HepG2 (cell line): Measurements from ENCODE around the gene UBQLN1. TPM values are rescaled to one million over a fixed set of nuclear protein-coding genes. Genes with fewer than 3 reads are reported as not detected.
A peak's percentile ranks its signal among the peaks of the same experiment; 100 is the strongest.

Source experiments
- ATAD3A ChIP-seq: sonication (generic); formaldehyde crosslinking; IDR thresholded peaks from 2 replicates; pipeline ENCODE4 v1.4.0; 2020; ENCODE audit warnings: missing genetic modification reagents
- ATM ChIP-seq: fragments of 450-650 bp; IDR thresholded peaks from 2 replicates; pipeline ENCODE4 v1.7.1; 2017; ENCODE audit warnings: mild to moderate bottlenecking, borderline replicate concordance
- ERF ChIP-seq: IDR thresholded peaks from 2 replicates; pipeline ENCODE4 v1.6.1; 2018; ENCODE audit warnings: missing biosample characterization, missing genetic modification reagents
- ESRRA ChIP-seq: sonication (generic); formaldehyde crosslinking; IDR thresholded peaks from 2 replicates; pipeline ENCODE4 v1.5.1; 2020; ENCODE audit warnings: mild to moderate bottlenecking, low read depth, missing genetic modification reagents
- GPN1 ChIP-seq: sonication (generic); formaldehyde crosslinking; IDR thresholded peaks from 2 replicates; pipeline ENCODE4 v1.5.1; 2020; ENCODE audit warnings: missing genetic modification reagents, borderline replicate concordance
- KDM3A ChIP-seq: IDR thresholded peaks from 2 replicates; pipeline ENCODE4 v1.6.1; 2018; ENCODE audit warnings: low read depth, missing compliant biosample characterization
- MIER3 ChIP-seq: IDR thresholded peaks from 2 replicates; pipeline ENCODE4 v1.6.1; 2016; ENCODE audit warnings: missing compliant biosample characterization, borderline replicate concordance
- MXI1 ChIP-seq: IDR thresholded peaks from 3 replicates; pipeline ENCODE4 v1.6.1; 2012; ENCODE audit warnings: low read depth, low read length, inconsistent platforms, borderline replicate concordance
- NFYC ChIP-seq: IDR thresholded peaks from 2 replicates; pipeline ENCODE4 v1.6.1; 2016; ENCODE audit warnings: missing genetic modification reagents, missing compliant biosample characterization
- PITX1 ChIP-seq: sonication (generic); formaldehyde crosslinking; IDR thresholded peaks from 2 replicates; pipeline ENCODE4 v1.5.1; 2020; ENCODE audit warnings: mild to moderate bottlenecking, missing genetic modification reagents
- POLR2A ChIP-seq, 2 experiments: IDR thresholded peaks; 2 replicates each; pipeline ENCODE4 v1.6.1; 2011; ENCODE audit warnings: low read depth in 2 of 2, low read length in 2 of 2, mild to moderate bottlenecking in 1 of 2, moderate library complexity in 1 of 2; ENCODE audit not compliant: insufficient read depth in 1 of 2
- RXRB ChIP-seq: IDR thresholded peaks from 2 replicates; pipeline ENCODE4 v1.6.1; 2016; ENCODE audit warnings: borderline replicate concordance, missing genetic modification reagents, missing compliant biosample characterization
- SMAD3 ChIP-seq: sonication (generic); formaldehyde crosslinking; IDR thresholded peaks from 2 replicates; pipeline ENCODE4 v1.4.0; 2020; ENCODE audit warnings: missing genetic modification reagents
- SP5 ChIP-seq: IDR thresholded peaks from 2 replicates; pipeline ENCODE4 v1.6.1; 2016; ENCODE audit warnings: low read depth, borderline replicate concordance
- ZBTB42 ChIP-seq: sonication (generic); formaldehyde crosslinking; IDR thresholded peaks from 2 replicates; pipeline ENCODE4 v1.5.0; 2020; ENCODE audit warnings: mild to moderate bottlenecking, missing genetic modification reagents
- ZNF232 ChIP-seq: sonication (generic); formaldehyde crosslinking; IDR thresholded peaks from 2 replicates; pipeline ENCODE4 v1.4.0; 2020; ENCODE audit warnings: missing genetic modification reagents, borderline replicate concordance
- ZNF292 ChIP-seq: sonication (generic); formaldehyde crosslinking; IDR thresholded peaks from 2 replicates; pipeline ENCODE4 v1.8.1; 2022; ENCODE audit warnings: mild to moderate bottlenecking, low read depth, missing genetic modification reagents, borderline replicate concordance
- ZNF317 ChIP-seq: sonication (generic); formaldehyde crosslinking; IDR thresholded peaks from 2 replicates; pipeline ENCODE4 v1.5.0; 2020; ENCODE audit warnings: mild to moderate bottlenecking, missing genetic modification reagents
- ZNF605 ChIP-seq: sonication (generic); formaldehyde crosslinking; IDR thresholded peaks from 2 replicates; pipeline ENCODE4 v1.8.0; 2022; ENCODE audit warnings: mild to moderate bottlenecking, missing genetic modification reagents
- ZNF703 ChIP-seq: sonication (generic); formaldehyde crosslinking; IDR thresholded peaks from 2 replicates; pipeline ENCODE4 v1.5.1; 2020; ENCODE audit warnings: missing genetic modification reagents, mild to moderate bottlenecking, moderate library complexity, borderline replicate concordance
- ZNF891 ChIP-seq: sonication (generic); formaldehyde crosslinking; IDR thresholded peaks from 2 replicates; pipeline ENCODE4 v1.5.0; 2020; ENCODE audit warnings: mild to moderate bottlenecking, missing genetic modification reagents
- polyA plus RNA-seq, 8 experiments: library from polyadenylated mRNA; depleted of rRNA in 3 of 8; stranded (reverse) in 7 of 8; unstranded in 1 of 8; fragments of >200 nt; fragmentation: Illumina TruSeq in 4 of 8; extraction: Trizol in 4 of 8; gene quantifications; 2 replicates each; pipeline versions ENCODE4 v1.2.1 to v1.2.3, GENCODE V29; 2011 to 2016; ENCODE audit warnings: low read depth in 4 of 8, missing spikeins in 1 of 8, mixed read lengths in 1 of 8; ENCODE audit not compliant: insufficient read depth in 1 of 8
- total RNA-seq, 5 experiments: library from RNA; depleted of rRNA; stranded (reverse); fragments of >200 nt; fragmentation: Illumina TruSeq; extraction: Trizol; gene quantifications; 2 replicates each; pipeline ENCODE4 v1.2.3, GENCODE V29; 2016; ENCODE audit warnings: low read depth in 1 of 5
- TF ChIP-seq, protein P1 (sequence below): IDR thresholded peaks from 2 replicates; pipeline ENCODE4 v1.6.1; 2016; ENCODE audit warnings: mild to moderate bottlenecking, missing biosample characterization, missing genetic modification reagents
- TF ChIP-seq, protein P2 (sequence below): sonication (generic); formaldehyde crosslinking; IDR thresholded peaks from 2 replicates; pipeline ENCODE4 v1.9.0; 2021; ENCODE audit warnings: missing genetic modification reagents, borderline replicate concordance
- TF ChIP-seq, protein P3 (sequence below): sonication (generic); formaldehyde crosslinking; conservative IDR thresholded peaks from 2 replicates; pipeline ENCODE4 v1.8.0; 2022; ENCODE audit warnings: low read depth, missing genetic modification reagents

UBQLN1 gene
- total and polyA plus RNA-seq, 2 of the 13 experiments (the other 11 are each of a cell fraction or from before 2014, with no cell fraction given) = 78.1 to 83.8 TPM

DNA sequence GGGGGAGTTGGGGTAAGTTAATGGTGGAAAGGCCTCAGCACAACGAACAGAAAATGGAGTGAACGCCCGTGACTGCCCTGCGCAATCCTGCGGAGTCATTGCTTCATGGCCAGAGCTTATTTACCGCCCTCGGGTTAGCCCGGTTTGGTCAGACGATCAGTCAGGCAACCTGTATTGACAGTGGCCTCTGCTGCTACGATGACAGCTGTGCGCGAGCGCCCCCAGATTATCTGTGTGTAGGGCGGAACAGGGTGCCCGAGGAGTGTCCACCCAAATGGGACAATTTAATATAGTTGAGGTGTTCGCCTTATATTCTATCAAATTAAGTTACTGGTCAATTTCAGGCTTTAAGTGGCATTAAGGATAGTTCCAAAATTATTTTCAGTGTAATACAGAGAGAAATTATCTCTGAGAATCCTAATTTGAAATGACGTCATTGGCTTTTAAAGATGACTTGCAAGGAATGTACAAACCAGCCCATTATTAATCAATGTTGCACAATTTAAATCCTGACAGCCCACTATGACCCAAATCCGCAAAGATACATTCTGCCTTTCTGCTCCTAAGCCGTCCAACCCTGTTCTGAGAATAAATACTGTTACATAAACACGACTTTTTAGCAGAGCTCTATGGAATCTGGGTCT is 879 bp upstream of the UBQLN1 start (continued):
- no peak for TF ChIP-seq ZNF703 (CRISPR knock-in tag)
- TF ChIP-seq, protein P1, sequence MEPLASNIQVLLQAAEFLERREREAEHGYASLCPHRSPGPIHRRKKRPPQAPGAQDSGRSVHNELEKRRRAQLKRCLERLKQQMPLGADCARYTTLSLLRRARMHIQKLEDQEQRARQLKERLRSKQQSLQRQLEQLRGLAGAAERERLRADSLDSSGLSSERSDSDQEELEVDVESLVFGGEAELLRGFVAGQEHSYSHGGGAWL = no peak
- TF ChIP-seq, protein P2, sequence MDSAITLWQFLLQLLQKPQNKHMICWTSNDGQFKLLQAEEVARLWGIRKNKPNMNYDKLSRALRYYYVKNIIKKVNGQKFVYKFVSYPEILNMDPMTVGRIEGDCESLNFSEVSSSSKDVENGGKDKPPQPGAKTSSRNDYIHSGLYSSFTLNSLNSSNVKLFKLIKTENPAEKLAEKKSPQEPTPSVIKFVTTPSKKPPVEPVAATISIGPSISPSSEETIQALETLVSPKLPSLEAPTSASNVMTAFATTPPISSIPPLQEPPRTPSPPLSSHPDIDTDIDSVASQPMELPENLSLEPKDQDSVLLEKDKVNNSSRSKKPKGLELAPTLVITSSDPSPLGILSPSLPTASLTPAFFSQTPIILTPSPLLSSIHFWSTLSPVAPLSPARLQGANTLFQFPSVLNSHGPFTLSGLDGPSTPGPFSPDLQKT (CRISPR knock-in tag) = no peak
- TF ChIP-seq SP5 (CRISPR knock-in tag) = no peak
- no peak for TF ChIP-seq KDM3A (CRISPR knock-in tag)
- TF ChIP-seq ZNF232 (CRISPR knock-in tag) = no peak
- 0 out of 2 replicates have a peak, but pooled peaks have one; percentile 3 for TF ChIP-seq SMAD3 (CRISPR knock-in tag)
- no peak for TF ChIP-seq ZBTB42
- no peak for TF ChIP-seq ATM
- TF ChIP-seq RXRB = no peak
- TF ChIP-seq GPN1 (CRISPR knock-in tag) = no peak
- TF ChIP-seq, protein P3, sequence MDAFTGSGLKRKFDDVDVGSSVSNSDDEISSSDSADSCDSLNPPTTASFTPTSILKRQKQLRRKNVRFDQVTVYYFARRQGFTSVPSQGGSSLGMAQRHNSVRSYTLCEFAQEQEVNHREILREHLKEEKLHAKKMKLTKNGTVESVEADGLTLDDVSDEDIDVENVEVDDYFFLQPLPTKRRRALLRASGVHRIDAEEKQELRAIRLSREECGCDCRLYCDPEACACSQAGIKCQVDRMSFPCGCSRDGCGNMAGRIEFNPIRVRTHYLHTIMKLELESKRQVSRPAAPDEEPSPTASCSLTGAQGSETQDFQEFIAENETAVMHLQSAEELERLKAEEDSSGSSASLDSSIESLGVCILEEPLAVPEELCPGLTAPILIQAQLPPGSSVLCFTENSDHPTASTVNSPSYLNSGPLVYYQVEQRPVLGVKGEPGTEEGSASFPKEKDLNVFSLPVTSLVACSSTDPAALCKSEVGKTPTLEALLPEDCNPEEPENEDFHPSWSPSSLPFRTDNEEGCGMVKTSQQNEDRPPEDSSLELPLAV (CRISPR knock-in tag) = no peak
- no peak for TF ChIP-seq PITX1 (CRISPR knock-in tag)
- TF ChIP-seq ZNF317 (CRISPR knock-in tag) = no peak
- no peak for TF ChIP-seq MXI1
- no peak; the same call in 1 of the 2 replicates for TF ChIP-seq MIER3 (CRISPR knock-in tag)
- TF ChIP-seq NFYC = no peak
- TF ChIP-seq ZNF292 (CRISPR knock-in tag) = no peak
- TF ChIP-seq POLR2A (IDR thresholded peaks at IDR 0.05; ENCODE audit: insufficient read depth in 1 of 2, low read depth in 2 of 2, low read length in 2 of 2) = no peak
- no peak for TF ChIP-seq ATAD3A (CRISPR knock-in tag)
- TF ChIP-seq ESRRA (CRISPR knock-in tag) = no peak
- no peak for TF ChIP-seq ERF (CRISPR knock-in tag)
- TF ChIP-seq ZNF605 (CRISPR knock-in tag) = no peak
- TF ChIP-seq ZNF891 (CRISPR knock-in tag) = no peak
